Tibial nerve (tissue), 4 donors: ENCODE results near the gene BCDIN3D.

Experiments used
- EP300 ChIP-seq, 2 donors: sonication (generic); formaldehyde crosslinking; IDR thresholded peaks; one replicate each; pipeline ENCODE4 v1.6.1; 2017; ENCODE audit warnings: antibody characterized with exemption in 2 of 2, mild to moderate bottlenecking in 1 of 2
- POLR2A ChIP-seq, 2 donors: fragments of 450-650 bp; IDR thresholded peaks; one replicate each; pipeline ENCODE4 v1.6.1; 2017; ENCODE audit warnings: antibody characterized with exemption in 2 of 2, mild to moderate bottlenecking in 2 of 2, moderate library complexity in 2 of 2
- TF ChIP-seq, protein P1 (sequence below), 5 experiments: fragments of 200-600 bp in 3 of 5; fragments of 450-650 bp in 2 of 5; sonication (generic) in 3 of 5; IDR thresholded peaks; one replicate each; pipeline ENCODE4 v1.5.1; 2016 to 2019; ENCODE audit warnings: antibody characterized with exemption in 5 of 5, mild to moderate bottlenecking in 3 of 5, moderate library complexity in 2 of 5

DNA sequence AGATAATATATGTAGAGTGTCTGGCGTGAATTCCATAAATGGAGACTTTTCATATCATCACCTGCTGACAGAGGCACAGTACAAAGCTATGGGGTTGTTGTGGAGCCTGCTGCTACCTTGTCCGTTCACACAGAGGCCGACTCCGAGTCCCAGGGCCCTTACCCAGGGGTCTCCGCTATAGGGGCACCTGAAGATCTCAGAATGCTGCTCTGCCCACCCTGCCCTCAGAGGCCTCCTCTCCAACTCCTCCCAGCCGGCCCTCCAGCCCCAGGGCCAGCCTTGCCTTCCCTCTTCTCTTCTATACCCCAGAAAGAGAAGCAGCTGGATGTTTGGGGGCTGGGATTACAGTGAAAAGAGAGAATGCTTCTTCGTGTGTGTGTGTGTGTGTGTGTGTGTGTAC, 36.0 kb downstream of the BCDIN3D start:
- TF ChIP-seq, protein P1, sequence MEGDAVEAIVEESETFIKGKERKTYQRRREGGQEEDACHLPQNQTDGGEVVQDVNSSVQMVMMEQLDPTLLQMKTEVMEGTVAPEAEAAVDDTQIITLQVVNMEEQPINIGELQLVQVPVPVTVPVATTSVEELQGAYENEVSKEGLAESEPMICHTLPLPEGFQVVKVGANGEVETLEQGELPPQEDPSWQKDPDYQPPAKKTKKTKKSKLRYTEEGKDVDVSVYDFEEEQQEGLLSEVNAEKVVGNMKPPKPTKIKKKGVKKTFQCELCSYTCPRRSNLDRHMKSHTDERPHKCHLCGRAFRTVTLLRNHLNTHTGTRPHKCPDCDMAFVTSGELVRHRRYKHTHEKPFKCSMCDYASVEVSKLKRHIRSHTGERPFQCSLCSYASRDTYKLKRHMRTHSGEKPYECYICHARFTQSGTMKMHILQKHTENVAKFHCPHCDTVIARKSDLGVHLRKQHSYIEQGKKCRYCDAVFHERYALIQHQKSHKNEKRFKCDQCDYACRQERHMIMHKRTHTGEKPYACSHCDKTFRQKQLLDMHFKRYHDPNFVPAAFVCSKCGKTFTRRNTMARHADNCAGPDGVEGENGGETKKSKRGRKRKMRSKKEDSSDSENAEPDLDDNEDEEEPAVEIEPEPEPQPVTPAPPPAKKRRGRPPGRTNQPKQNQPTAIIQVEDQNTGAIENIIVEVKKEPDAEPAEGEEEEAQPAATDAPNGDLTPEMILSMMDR (IDR thresholded peaks at IDR 0.05), result no peak
- TF ChIP-seq EP300 (IDR thresholded peaks at IDR 0.05) (no peak), POLR2A (IDR thresholded peaks at IDR 0.05) (no peak)
